B cell (primary cell): Measurements from ENCODE around the gene FRMD4B. TPM values are rescaled to one million over a fixed set of nuclear protein-coding genes. Genes with fewer than 3 reads are reported as not detected.

Experiments used
- ATAC-seq: fragments of 200-7000 bp; cut with Tn5 transposase; one replicate; pipeline ENCODE4 v1.10.0; 2021; ENCODE audit warnings: low read depth, mild to moderate bottlenecking, moderate number of reproducible peaks, moderate library complexity
- CTCF ChIA-PET: fragments of 350-600 bp; sonication (Branson Sonifier 250); formaldehyde crosslinking; loops from one replicate; lab custom pipeline; 2021; ENCODE audit warnings: antibody characterized with exemption, inconsistent platforms; lab: Charles Lee
- POLR2A ChIA-PET: fragments of 350-600 bp; sonication (Branson Sonifier 250); formaldehyde crosslinking; loops from one replicate; lab custom pipeline; 2021; ENCODE audit warnings: antibody characterized with exemption; lab: Charles Lee
- DNase-seq: peaks from one replicate; pipeline ENCODE4 v3.0.0; 2013
- H2AFZ ChIP-seq: 2 replicates; pipeline ENCODE4 v1.6.1; 2012; ENCODE audit warnings: mild to moderate bottlenecking, low read depth, low read length; ENCODE audit not compliant: insufficient read depth, poor library complexity, severe bottlenecking
- H3K27ac ChIP-seq, 2 donors: 1 replicate in 1 of 2; 2 replicates in 1 of 2; pipeline ENCODE4 v1.5.1; 2012 to 2013; ENCODE audit warnings: low read length in 2 of 2, mild to moderate bottlenecking in 2 of 2, moderate library complexity in 1 of 2
- H3K27me3 ChIP-seq, 4 experiments: fragments of 200-600 bp in 1 of 4; sonication (generic) in 1 of 4; replicated peaks in 1 of 4; 1 replicate in 2 of 4; 2 replicates in 2 of 4; pipeline versions ENCODE4 v1.6.1 to v1.7.0; 2013 to 2016; ENCODE audit warnings: low read length in 3 of 4, mild to moderate bottlenecking in 2 of 4, mixed read lengths in 1 of 4, moderate library complexity in 1 of 4; ENCODE audit not compliant: insufficient read depth in 4 of 4, control insufficient read depth in 3 of 4; ENCODE audit errors: control extremely low read depth in 1 of 4
- H3K36me3 ChIP-seq, 2 experiments: replicated peaks in 1 of 2; 1 replicate in 1 of 2; 2 replicates in 1 of 2; pipeline versions ENCODE4 v1.6.1 to v1.7.1; 2013; ENCODE audit warnings: low read length in 1 of 2; ENCODE audit not compliant: insufficient read depth in 2 of 2, control insufficient read depth in 1 of 2; ENCODE audit errors: control extremely low read depth in 1 of 2, extremely low read depth in 1 of 2
- H3K4me1 ChIP-seq, 2 donors: fragments of 200-600 bp in 1 of 2; sonication (generic) in 1 of 2; 1 replicate in 1 of 2; 2 replicates in 1 of 2; pipeline versions ENCODE4 v1.5.1 to v1.6.1; 2013 to 2017; ENCODE audit warnings: low read length in 2 of 2; ENCODE audit not compliant: control insufficient read depth in 2 of 2, insufficient read depth in 2 of 2
- H3K4me2 ChIP-seq: replicated peaks from 2 replicates; pipeline ENCODE3; 2012; ENCODE audit warnings: mild to moderate bottlenecking, low read depth, low read length; ENCODE audit not compliant: poor library complexity, severe bottlenecking
- H3K4me3 ChIP-seq, 5 experiments: fragments of 200-600 bp in 1 of 5; sonication (generic) in 1 of 5; 1 replicate in 3 of 5; 2 replicates in 2 of 5; pipeline versions ENCODE4 v1.5.1 to v1.7.0; 2011 to 2016; ENCODE audit warnings: low read length in 4 of 5, mild to moderate bottlenecking in 4 of 5, low read depth in 2 of 5, control low read depth in 1 of 5, moderate library complexity in 1 of 5; ENCODE audit not compliant: insufficient read depth in 1 of 5; ENCODE audit errors: control extremely low read depth in 1 of 5, extremely low read depth in 1 of 5
- H3K79me2 ChIP-seq: fragments of 200-600 bp; sonication (generic); one replicate; pipeline ENCODE4 v1.6.0; 2016; ENCODE audit warnings: low read length; ENCODE audit not compliant: control insufficient read depth, insufficient read depth
- H3K9ac ChIP-seq: fragments of 200-600 bp; sonication (generic); 2 replicates; pipeline ENCODE4 v1.6.1; 2017; ENCODE audit warnings: mild to moderate bottlenecking, low read length, moderate library complexity
- H3K9me3 ChIP-seq, 3 donors: one replicate each; pipeline versions ENCODE4 v1.6.1 to v1.7.1; 2013; ENCODE audit warnings: low read length in 2 of 3; ENCODE audit not compliant: control insufficient read depth in 2 of 3, insufficient read depth in 1 of 3; ENCODE audit errors: control extremely low read depth in 1 of 3
- H4K20me1 ChIP-seq: 2 replicates; pipeline ENCODE4 v1.6.0; 2012; ENCODE audit warnings: mild to moderate bottlenecking, low read length; ENCODE audit not compliant: insufficient read depth, control insufficient read depth, poor library complexity, severe bottlenecking
- H3K27ac Mint-ChIP-seq: one replicate; pipeline ENCODE4 v1.8.0; 2021; ENCODE audit warnings: mixed read lengths
- H3K27me3 Mint-ChIP-seq: one replicate; pipeline ENCODE4 v1.8.0; 2021; ENCODE audit warnings: mixed read lengths
- H3K4me1 Mint-ChIP-seq: one replicate; pipeline ENCODE4 v1.8.0; 2021; ENCODE audit warnings: mixed read lengths
- H3K4me3 Mint-ChIP-seq: one replicate; pipeline ENCODE4 v1.8.0; 2021; ENCODE audit warnings: mixed read lengths
- H3K9me3 Mint-ChIP-seq: one replicate; pipeline ENCODE4 v1.8.0; 2022; ENCODE audit warnings: mixed read lengths; ENCODE audit not compliant: insufficient read depth
- EZH2 ChIP-seq: IDR thresholded peaks from 2 replicates; pipeline ENCODE4 v1.6.1; 2012; ENCODE audit warnings: borderline replicate concordance, low read depth, mild to moderate bottlenecking, moderate library complexity, low read length; ENCODE audit not compliant: insufficient read depth, poor library complexity, severe bottlenecking
- whole genome bisulfite sequencing: methylation state at CpG from one replicate; pipeline ENCODE4 v1.1.5; 2013; ENCODE audit warnings: missing lambda C conversion rate; ENCODE audit not compliant: insufficient coverage; 5-methylcytosine and 5-hydroxymethylcytosine counted together
- intact Hi-C: fragments of 100-400 bp; cut with micrococcal nuclease; formaldehyde crosslinking; loops from one replicate; pipeline ENCODE4 v1.10.0; 2022
- polyA plus RNA-seq: library from polyadenylated mRNA; depleted of rRNA; stranded (reverse); fragments of >200 nt; gene quantifications from 2 replicates; pipeline ENCODE4 v1.2.3, GENCODE V29; 2012
- total RNA-seq, 2 donors: library from RNA; stranded (reverse); fragments of 120-200 nt in 1 of 2; gene quantifications; 1 replicate in 1 of 2; 2 replicates in 1 of 2; pipeline versions ENCODE4 v1.2.3 to v1.2.4, GENCODE V29; 2013 to 2022
- TF ChIP-seq, protein P1 (sequence below): fragments of 200-600 bp; IDR thresholded peaks from one replicate; pipeline ENCODE4 v1.8.0; 2022; ENCODE audit warnings: antibody characterized with exemption, mild to moderate bottlenecking

Gene FRMD4B
- total and polyA plus RNA-seq, 2 donors (not counting 1 experiment from before 2014, with no cell fraction given): 0.06 to 0.20 TPM

GRCh38 chr3:69232482-69232881 lies 153.4 kb downstream of the FRMD4B start:
- Mint-ChIP-seq H3K4me3 (no peak overlapping the region), H3K4me1 (peaks cover 1% of the 10 kb centered on the region), H3K9me3 (no peaks in the 10 kb centered on the region), H3K27ac (no peak overlapping the region), H3K27me3 (no peaks in the 10 kb centered on the region)
- TF ChIP-seq, protein P1, sequence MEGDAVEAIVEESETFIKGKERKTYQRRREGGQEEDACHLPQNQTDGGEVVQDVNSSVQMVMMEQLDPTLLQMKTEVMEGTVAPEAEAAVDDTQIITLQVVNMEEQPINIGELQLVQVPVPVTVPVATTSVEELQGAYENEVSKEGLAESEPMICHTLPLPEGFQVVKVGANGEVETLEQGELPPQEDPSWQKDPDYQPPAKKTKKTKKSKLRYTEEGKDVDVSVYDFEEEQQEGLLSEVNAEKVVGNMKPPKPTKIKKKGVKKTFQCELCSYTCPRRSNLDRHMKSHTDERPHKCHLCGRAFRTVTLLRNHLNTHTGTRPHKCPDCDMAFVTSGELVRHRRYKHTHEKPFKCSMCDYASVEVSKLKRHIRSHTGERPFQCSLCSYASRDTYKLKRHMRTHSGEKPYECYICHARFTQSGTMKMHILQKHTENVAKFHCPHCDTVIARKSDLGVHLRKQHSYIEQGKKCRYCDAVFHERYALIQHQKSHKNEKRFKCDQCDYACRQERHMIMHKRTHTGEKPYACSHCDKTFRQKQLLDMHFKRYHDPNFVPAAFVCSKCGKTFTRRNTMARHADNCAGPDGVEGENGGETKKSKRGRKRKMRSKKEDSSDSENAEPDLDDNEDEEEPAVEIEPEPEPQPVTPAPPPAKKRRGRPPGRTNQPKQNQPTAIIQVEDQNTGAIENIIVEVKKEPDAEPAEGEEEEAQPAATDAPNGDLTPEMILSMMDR: no peak
- no peak for TF ChIP-seq EZH2
- no peak overlapping the region for H2AFZ ChIP-seq
- 100% methylated on average over 1 of the region's 2 CpGs for WGBS
- DNase-seq (no peak), ATAC-seq (no peak)
- no peak overlapping the region for H3K9ac ChIP-seq
- ChIA-PET CTCF (no interaction called here), POLR2A (no interaction called here)
- H3K79me2 ChIP-seq: no peaks in the 10 kb centered on the region
- intact Hi-C loops: no loop called here
- H3K4me1 ChIP-seq: no peaks in the 10 kb centered on the region
- H3K36me3 ChIP-seq: no peaks in the 10 kb centered on the region
- H3K4me2 ChIP-seq: no peak overlapping the region
- no peak overlapping the region for H3K27ac ChIP-seq
- no peaks in the 10 kb centered on the region for H3K9me3 ChIP-seq
- H4K20me1 ChIP-seq: no peaks in the 10 kb centered on the region
- no peaks in the 10 kb centered on the region for H3K27me3 ChIP-seq
- H3K4me3 ChIP-seq: no peak overlapping the region

- H3K36me3 ChIP-seq: no peaks in the 10 kb centered on the region
- no peak for DNase-seq
- intact Hi-C loops: no loop called here
- no peak overlapping the region for H3K27ac ChIP-seq
- no peaks in the 10 kb centered on the region for H3K27me3 Mint-ChIP-seq
- no peaks in the 10 kb centered on the region for H4K20me1 ChIP-seq
- no peaks in the 10 kb centered on the region for H3K9me3 ChIP-seq
- POLR2A ChIA-PET: no interaction called here
- H2AFZ ChIP-seq: no peak overlapping the region
- no peak for TF ChIP-seq EZH2
- TF ChIP-seq, protein P1: no peak
- no peak for ATAC-seq
- WGBS: 98% methylated on average over 5 of the region's 6 CpGs
- no peaks in the 10 kb centered on the region for H3K27me3 ChIP-seq
- peaks cover 1% of the 10 kb centered on the region for H3K4me1 Mint-ChIP-seq
- H3K79me2 ChIP-seq: no peaks in the 10 kb centered on the region
- no peak overlapping the region for H3K4me3 ChIP-seq
- H3K4me3 Mint-ChIP-seq: no peak overlapping the region
- H3K4me2 ChIP-seq: no peak overlapping the region
- no peaks in the 10 kb centered on the region for H3K9me3 Mint-ChIP-seq
- no peak overlapping the region for H3K9ac ChIP-seq
- H3K4me1 ChIP-seq: no peaks in the 10 kb centered on the region
- CTCF ChIA-PET: no interaction called here
- H3K27ac Mint-ChIP-seq: no peak overlapping the region
Measured at GRCh38 chr3:69231929-69232440, 153.9 kb downstream of the FRMD4B start.
